OCI-LY1 (cell line): ENCODE data around the gene FOXC1.
A peak's percentile ranks its signal among the peaks of the same experiment; 100 is the strongest.

Source experiments
- H2AFZ ChIP-seq: fragments of 200-600 bp; sonication (generic), shearing (Covaris generic); 2 replicates; pipeline ENCODE4 v1.6.0; 2014; ENCODE audit warnings: antibody characterized with exemption, mild to moderate bottlenecking, low read length
- H3F3A ChIP-seq: fragments of 200-600 bp; sonication (generic), shearing (Covaris generic); 2 replicates; pipeline ENCODE4 v1.6.0; 2014; ENCODE audit warnings: mild to moderate bottlenecking, antibody characterized with exemption, low read length, moderate library complexity; ENCODE audit not compliant: insufficient read depth
- H3K27ac ChIP-seq: fragments of 200-600 bp; sonication (generic); 2 replicates; pipeline ENCODE4 v1.5.1; 2014; ENCODE audit warnings: low read length, mixed run types, mild to moderate bottlenecking, low read depth; ENCODE audit not compliant: poor library complexity, severe bottlenecking
- H3K27me3 ChIP-seq: fragments of 200-600 bp; sonication (generic); 2 replicates; pipeline ENCODE4 v1.6.0; 2014; ENCODE audit warnings: antibody characterized with exemption, mild to moderate bottlenecking, low read length, moderate library complexity; ENCODE audit not compliant: insufficient read depth
- H3K36me3 ChIP-seq: fragments of 200-600 bp; sonication (generic); 2 replicates; pipeline ENCODE4 v1.6.1; 2014; ENCODE audit warnings: mild to moderate bottlenecking, antibody characterized with exemption, low read length, moderate library complexity, mixed read lengths; ENCODE audit not compliant: insufficient read depth
- H3K4me1 ChIP-seq: fragments of 200-600 bp; sonication (generic); 2 replicates; pipeline ENCODE4 v1.5.1; 2014; ENCODE audit warnings: mild to moderate bottlenecking, low read length, moderate library complexity; ENCODE audit not compliant: insufficient read depth, severe bottlenecking
- H3K4me2 ChIP-seq: fragments of 200-600 bp; sonication (generic), shearing (Covaris generic); 2 replicates; pipeline ENCODE4 v1.6.1; 2014; ENCODE audit warnings: low read length
- H3K4me3 ChIP-seq: fragments of 200-600 bp; sonication (generic); 2 replicates; pipeline ENCODE4 v1.5.1; 2014; ENCODE audit warnings: low read length, low read depth, mild to moderate bottlenecking, mixed read lengths; ENCODE audit not compliant: poor library complexity, severe bottlenecking
- H3K79me2 ChIP-seq: fragments of 200-600 bp; shearing (Covaris generic); 2 replicates; pipeline ENCODE4 v1.6.1; 2016; ENCODE audit warnings: mixed run types, low read length, mixed read lengths; ENCODE audit not compliant: insufficient read depth
- H3K9ac ChIP-seq: fragments of 200-600 bp; sonication (generic), shearing (Covaris generic); 2 replicates; pipeline ENCODE4 v1.6.1; 2014; ENCODE audit warnings: mild to moderate bottlenecking, low read length, mixed read lengths
- H3K9me2 ChIP-seq: fragments of 200-600 bp; sonication (generic), shearing (Covaris generic); 2 replicates; pipeline ENCODE4 v1.6.1; 2014; ENCODE audit warnings: low read depth, mild to moderate bottlenecking, low read length, mixed read lengths
- H3K9me3 ChIP-seq: fragments of 200-600 bp; shearing (Covaris generic); 2 replicates; pipeline ENCODE4 v1.6.1; 2014; ENCODE audit warnings: low read length, mixed read lengths
- H4K20me1 ChIP-seq: fragments of 200-600 bp; sonication (generic), shearing (Covaris generic); 2 replicates; pipeline ENCODE4 v1.6.0; 2016; ENCODE audit warnings: mild to moderate bottlenecking, low read length; ENCODE audit not compliant: insufficient read depth
- CTCF ChIP-seq: fragments of 200-600 bp; sonication (generic), shearing (Covaris generic); IDR thresholded peaks from 2 replicates; pipeline ENCODE4 v1.5.1; 2017; ENCODE audit warnings: mild to moderate bottlenecking, antibody characterized with exemption, low read length, moderate library complexity, mixed read lengths
- EZH2 ChIP-seq: fragments of 200-600 bp; sonication (generic), shearing (Covaris generic); IDR thresholded peaks from 2 replicates; pipeline ENCODE4 v1.8.0; 2017; ENCODE audit warnings: borderline replicate concordance, mixed run types, mild to moderate bottlenecking, antibody characterized with exemption, low read length, moderate library complexity, mixed read lengths

The FOXC1 gene

DNA sequence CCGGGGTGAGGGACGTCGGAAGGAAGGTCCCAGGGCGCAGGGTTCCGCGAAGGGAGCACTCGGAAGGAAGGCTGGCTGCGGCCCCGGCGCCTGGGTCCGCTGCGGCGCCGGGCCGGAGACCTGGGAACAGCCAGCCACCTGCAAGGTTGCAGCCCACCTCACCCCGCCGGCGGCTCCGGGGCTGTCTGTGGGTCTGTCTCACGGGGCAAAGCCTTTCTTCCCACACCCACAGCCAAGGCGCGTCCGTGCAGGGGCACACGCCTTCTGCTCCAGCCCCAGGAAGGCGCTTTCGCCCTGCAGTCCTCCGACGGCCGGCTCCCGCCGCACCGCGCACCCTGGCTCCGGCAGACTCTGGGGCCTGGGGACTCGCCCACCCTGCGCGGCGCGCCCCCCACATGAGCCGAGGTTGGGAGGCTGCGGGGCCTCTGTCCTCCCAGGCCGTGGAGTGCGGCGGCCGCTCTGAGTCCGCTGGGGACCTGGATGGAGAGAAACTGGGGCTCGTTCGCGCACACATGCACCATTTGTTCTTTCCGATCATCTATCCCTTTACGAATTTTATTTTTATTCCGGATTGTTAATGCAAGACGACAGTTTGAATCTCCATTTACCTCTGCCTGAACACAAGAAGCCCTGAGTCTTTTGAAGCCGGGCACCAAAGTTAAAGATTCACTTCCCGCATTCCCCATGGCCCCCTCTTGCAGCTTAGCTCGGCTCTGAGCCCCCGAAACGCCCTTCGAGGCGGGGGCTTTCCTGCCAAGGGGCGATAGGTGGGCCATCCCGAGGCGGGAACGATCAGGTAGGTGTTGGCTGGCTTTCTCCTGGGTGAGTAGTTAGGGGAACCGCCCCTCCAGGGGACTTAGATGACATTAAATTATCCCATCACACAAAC is 4.5 kb upstream of the FOXC1 start:
- no peaks in the 10 kb centered on the region for H3K36me3 ChIP-seq
- H3K9me2 ChIP-seq: no peaks in the 10 kb centered on the region
- TF ChIP-seq EZH2 (no peak), CTCF (no peak)
- peak overlapping the region; percentile 50; the same call in 1 of the 2 replicates for H3K9ac ChIP-seq
- peaks cover 51% of the 10 kb centered on the region for H3K4me1 ChIP-seq
- peak overlapping the region; percentile 73 for H3K4me2 ChIP-seq
- H3K4me3 ChIP-seq: peak overlapping the region; percentile 70
- H3K27ac ChIP-seq: no peak overlapping the region
- H3K9me3 ChIP-seq: no peaks in the 10 kb centered on the region
- no peaks in the 10 kb centered on the region for H3K79me2 ChIP-seq
- H4K20me1 ChIP-seq: no peaks in the 10 kb centered on the region
- H3K27me3 ChIP-seq: no peaks in the 10 kb centered on the region; the same call in 1 of the 2 replicates
- no peak overlapping the region for H2AFZ ChIP-seq
- H3F3A ChIP-seq: no peaks in the 10 kb centered on the region

GRCh38 chr6:1605893-1606779 is 3.6 kb upstream of the FOXC1 start:
- H3K4me1 ChIP-seq: peaks cover 56% of the 10 kb centered on the region

More at GRCh38 chr6:1605893-1606779, 3.6 kb upstream of the FOXC1 start:
- TF ChIP-seq CTCF (no peak), EZH2 (no peak)
- Histone ChIP-seq H3K36me3 (no peaks in the 10 kb centered on the region), H3K9ac (no peak overlapping the region; the same call in 1 of the 2 replicates), H3K27ac (peak overlapping the region; percentile 87), H3K4me2 (peak overlapping the region; percentile 73; the same call in 1 of the 2 replicates), H3F3A (no peaks in the 10 kb centered on the region), H2AFZ (no peak overlapping the region), H3K4me3 (peak overlapping the region; percentile 70), H3K79me2 (no peaks in the 10 kb centered on the region), H3K9me2 (no peaks in the 10 kb centered on the region), H3K9me3 (no peaks in the 10 kb centered on the region), H3K27me3 (no peaks in the 10 kb centered on the region), H4K20me1 (no peaks in the 10 kb centered on the region)
